ENCODE data around the gene IGFBP7. TPM values are rescaled to one million over a fixed set of nuclear protein-coding genes. Genes with fewer than 3 reads are reported as not detected.

IGFBP7 gene
- total RNA-seq, 1 donor from 2014 or later: 4,753 TPM

- no peak for DNase-seq (ENCODE audit: low read depth)
Observed at GRCh38 chr4:57043347-57044251, 66.6 kb downstream of the IGFBP7 start.

GRCh38 chr4:57042711-57043169 is 67.4 kb downstream of the IGFBP7 start:
- DNase-seq (ENCODE audit: low read depth): no peak

GRCh38 chr4:57041020-57041419 is 69.2 kb downstream of the IGFBP7 start:
- DNase-seq (ENCODE audit: low read depth): no peak

- DNase-seq (ENCODE audit: low read depth): no peak
Observed at GRCh38 chr4:57040510-57040909, 69.7 kb downstream of the IGFBP7 start.

GRCh38 chr4:57039345-57039744 is 70.8 kb downstream of the IGFBP7 start:
- DNase-seq (ENCODE audit: low read depth): no peak

GRCh38 chr4:57037982-57038604 is 72.1 kb downstream of the IGFBP7 start:
- DNase-seq (ENCODE audit: low read depth): no peak

GRCh38 chr4:57034520-57034919 is 75.7 kb downstream of the IGFBP7 start:
- DNase-seq (ENCODE audit: low read depth): no peak

- DNase-seq (ENCODE audit: low read depth): peak; percentile 54
Observed at GRCh38 chr4:57023104-57023503, 87.1 kb downstream of the IGFBP7 start.

- peak; percentile 92 for DNase-seq (ENCODE audit: low read depth)
Observed at GRCh38 chr4:57020467-57021101, 89.6 kb downstream of the IGFBP7 start.

GRCh38 chr4:57018980-57019379 is 91.2 kb downstream of the IGFBP7 start:
- DNase-seq (ENCODE audit: low read depth): no peak

- no peak for DNase-seq (ENCODE audit: low read depth)
Observed at GRCh38 chr4:57013543-57014120, 96.6 kb downstream of the IGFBP7 start.

- DNase-seq (ENCODE audit: low read depth): no peak
Observed at GRCh38 chr4:56999751-57000150, 110.4 kb downstream of the IGFBP7 start.

GRCh38 chr4:56995525-56995924 is 114.7 kb downstream of the IGFBP7 start:
- no peak for DNase-seq (ENCODE audit: low read depth)

GRCh38 chr4:56990109-56990905 is 119.9 kb downstream of the IGFBP7 start:
- peak; percentile 13 for DNase-seq (ENCODE audit: low read depth)

- no peak for DNase-seq (ENCODE audit: low read depth)
Observed at GRCh38 chr4:56986952-56987351, 123.2 kb downstream of the IGFBP7 start.

- no peak for DNase-seq (ENCODE audit: low read depth)
Observed at GRCh38 chr4:56986192-56986591, 124.0 kb downstream of the IGFBP7 start.

- peak; percentile 49 for DNase-seq (ENCODE audit: low read depth)
Observed at GRCh38 chr4:56981795-56982201, 128.4 kb downstream of the IGFBP7 start.

Data from renal cortical epithelial cell (primary cell).